ENCODE data around the gene ATP5ME. TPM values are rescaled to one million over a fixed set of nuclear protein-coding genes. Genes with fewer than 3 reads are reported as not detected.
A peak's percentile ranks its signal among the peaks of the same experiment; 100 is the strongest.

Gene ATP5ME
- total RNA-seq, 1 donor from 2014 or later, result 230 TPM

DNA sequence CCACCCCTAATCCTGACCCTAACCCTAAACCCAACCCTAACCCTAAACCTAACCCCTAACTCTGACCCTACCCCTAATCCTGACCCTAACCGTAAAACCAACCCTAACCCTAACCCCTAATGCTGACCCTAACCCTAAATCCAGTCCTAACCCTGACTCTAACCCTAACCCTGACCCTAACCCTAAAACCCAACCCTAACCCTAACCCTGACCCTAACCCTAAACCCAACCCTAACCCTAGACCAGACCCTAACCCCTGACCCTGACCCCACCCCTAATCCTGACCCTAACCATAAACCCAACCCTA lies 30.8 kb upstream of the ATP5ME start:
- peaks cover 5% of the 10 kb centered on the region for H3K9me3 Mint-ChIP-seq (ENCODE audit: unreplicated experiment)
- peaks cover 6% of the 10 kb centered on the region for H3K27me3 Mint-ChIP-seq (ENCODE audit: unreplicated experiment)
- no peak for DNase-seq
- H3K36me3 Mint-ChIP-seq (ENCODE audit: unreplicated experiment), result peaks cover 4% of the 10 kb centered on the region
- peaks cover 8% of the 10 kb centered on the region for H3K4me1 Mint-ChIP-seq (ENCODE audit: low read depth, unreplicated experiment)
- H3K27ac Mint-ChIP-seq (ENCODE audit: unreplicated experiment), result no peak overlapping the region
- H3K4me3 Mint-ChIP-seq (ENCODE audit: unreplicated experiment), result peak overlapping the region; percentile 15
- TF ChIP-seq, protein P1, sequence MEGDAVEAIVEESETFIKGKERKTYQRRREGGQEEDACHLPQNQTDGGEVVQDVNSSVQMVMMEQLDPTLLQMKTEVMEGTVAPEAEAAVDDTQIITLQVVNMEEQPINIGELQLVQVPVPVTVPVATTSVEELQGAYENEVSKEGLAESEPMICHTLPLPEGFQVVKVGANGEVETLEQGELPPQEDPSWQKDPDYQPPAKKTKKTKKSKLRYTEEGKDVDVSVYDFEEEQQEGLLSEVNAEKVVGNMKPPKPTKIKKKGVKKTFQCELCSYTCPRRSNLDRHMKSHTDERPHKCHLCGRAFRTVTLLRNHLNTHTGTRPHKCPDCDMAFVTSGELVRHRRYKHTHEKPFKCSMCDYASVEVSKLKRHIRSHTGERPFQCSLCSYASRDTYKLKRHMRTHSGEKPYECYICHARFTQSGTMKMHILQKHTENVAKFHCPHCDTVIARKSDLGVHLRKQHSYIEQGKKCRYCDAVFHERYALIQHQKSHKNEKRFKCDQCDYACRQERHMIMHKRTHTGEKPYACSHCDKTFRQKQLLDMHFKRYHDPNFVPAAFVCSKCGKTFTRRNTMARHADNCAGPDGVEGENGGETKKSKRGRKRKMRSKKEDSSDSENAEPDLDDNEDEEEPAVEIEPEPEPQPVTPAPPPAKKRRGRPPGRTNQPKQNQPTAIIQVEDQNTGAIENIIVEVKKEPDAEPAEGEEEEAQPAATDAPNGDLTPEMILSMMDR (IDR thresholded peaks at IDR 0.05; ENCODE audit: partially characterized antibody, unreplicated experiment), result no peak

DNA sequence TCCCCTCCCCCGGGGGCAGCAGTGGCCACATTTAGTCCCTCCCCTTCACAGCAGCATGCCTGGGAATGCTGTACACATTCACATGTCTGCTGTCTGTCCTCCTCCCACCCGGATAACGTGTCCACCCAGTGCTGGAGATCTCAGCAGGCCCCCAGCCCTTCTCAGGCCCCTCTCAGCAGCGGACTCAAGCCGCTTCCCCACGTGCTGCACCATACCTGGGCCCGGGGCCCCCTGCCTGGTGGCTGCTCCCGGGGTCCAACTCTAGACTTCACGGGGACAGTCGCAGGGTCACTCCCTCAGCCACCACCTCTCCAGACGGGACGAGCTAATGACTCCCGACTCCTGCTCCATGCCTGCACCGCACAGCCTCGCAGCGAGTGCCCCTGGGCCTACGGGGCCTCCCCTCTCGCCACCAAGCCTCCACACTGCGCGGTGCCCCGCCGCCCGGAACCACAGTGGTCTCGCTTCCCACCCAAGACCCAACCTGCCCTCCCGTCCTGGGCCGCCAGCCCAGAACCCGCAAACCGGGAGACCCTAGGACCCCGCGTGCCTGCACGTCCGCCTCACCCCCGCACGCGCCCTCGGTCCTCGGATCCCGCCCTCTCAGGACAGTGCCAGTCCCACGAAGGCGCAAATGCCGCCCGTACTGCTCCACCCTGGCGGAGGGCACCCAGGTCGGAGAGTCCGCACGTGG lies 30.3 kb upstream of the ATP5ME start:
- no peak overlapping the region for H3K27ac Mint-ChIP-seq (ENCODE audit: unreplicated experiment)
- H3K9me3 Mint-ChIP-seq (ENCODE audit: unreplicated experiment), result peaks cover 4% of the 10 kb centered on the region
- peaks cover 4% of the 10 kb centered on the region for H3K36me3 Mint-ChIP-seq (ENCODE audit: unreplicated experiment)
- peaks cover 6% of the 10 kb centered on the region for H3K4me1 Mint-ChIP-seq (ENCODE audit: low read depth, unreplicated experiment)
- peaks cover 6% of the 10 kb centered on the region for H3K27me3 Mint-ChIP-seq (ENCODE audit: unreplicated experiment)
- no peak overlapping the region for H3K4me3 Mint-ChIP-seq (ENCODE audit: unreplicated experiment)
- TF ChIP-seq, protein P1 (IDR thresholded peaks at IDR 0.05; ENCODE audit: partially characterized antibody, unreplicated experiment), result no peak
- DNase-seq, result no peak

DNA sequence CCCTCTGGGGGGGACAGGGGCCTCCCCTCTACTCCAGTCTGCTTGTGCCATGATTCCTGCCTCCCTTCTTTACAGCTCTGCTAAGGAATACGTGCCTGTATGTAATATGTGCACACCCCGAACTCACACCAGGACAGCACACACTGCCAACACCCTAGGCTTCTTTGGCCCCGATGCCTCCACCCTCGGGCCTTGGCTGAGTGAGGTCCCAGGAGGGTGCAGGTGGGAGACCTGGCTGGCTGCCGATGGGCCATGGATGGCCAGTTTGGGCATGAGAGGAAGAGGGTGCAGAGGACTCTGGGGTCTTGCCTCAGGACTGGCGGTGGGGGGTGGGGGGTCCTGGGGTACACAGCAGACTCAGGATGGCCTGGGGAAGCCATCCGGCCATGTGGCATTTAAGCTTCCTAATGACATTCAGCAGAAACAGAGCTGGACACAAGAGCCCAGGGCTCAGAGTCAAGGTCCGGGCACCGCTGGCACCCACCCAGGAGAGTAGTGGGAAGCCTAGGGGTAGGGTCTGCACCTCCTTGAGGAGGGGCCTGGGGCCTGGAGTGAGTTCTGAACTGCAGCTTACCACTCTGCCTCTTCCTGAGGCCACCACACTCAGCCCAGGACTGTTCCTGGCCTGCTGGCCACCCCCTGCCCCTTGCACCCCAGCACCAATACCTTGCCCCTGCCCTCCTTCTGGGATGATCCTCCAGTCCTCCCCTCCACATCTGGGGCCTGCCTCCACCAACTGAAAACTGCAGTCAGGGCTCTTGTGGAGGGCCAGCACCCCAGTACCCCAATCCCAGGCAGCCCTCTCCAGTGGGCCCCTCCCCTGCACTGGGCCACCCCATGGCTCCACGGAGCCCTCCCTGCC lies 29.5 kb upstream of the ATP5ME start:
- Mint-ChIP-seq H3K27me3 (ENCODE audit: unreplicated experiment) (peaks cover 6% of the 10 kb centered on the region), H3K9me3 (ENCODE audit: unreplicated experiment) (peaks cover 5% of the 10 kb centered on the region), H3K4me3 (ENCODE audit: unreplicated experiment) (no peak overlapping the region), H3K27ac (ENCODE audit: unreplicated experiment) (no peak overlapping the region), H3K36me3 (ENCODE audit: unreplicated experiment) (peaks cover 4% of the 10 kb centered on the region), H3K4me1 (ENCODE audit: low read depth, unreplicated experiment) (peaks cover 1% of the 10 kb centered on the region)
- no peak for DNase-seq
- TF ChIP-seq, protein P1 (IDR thresholded peaks at IDR 0.05; ENCODE audit: partially characterized antibody, unreplicated experiment), result no peak

DNA sequence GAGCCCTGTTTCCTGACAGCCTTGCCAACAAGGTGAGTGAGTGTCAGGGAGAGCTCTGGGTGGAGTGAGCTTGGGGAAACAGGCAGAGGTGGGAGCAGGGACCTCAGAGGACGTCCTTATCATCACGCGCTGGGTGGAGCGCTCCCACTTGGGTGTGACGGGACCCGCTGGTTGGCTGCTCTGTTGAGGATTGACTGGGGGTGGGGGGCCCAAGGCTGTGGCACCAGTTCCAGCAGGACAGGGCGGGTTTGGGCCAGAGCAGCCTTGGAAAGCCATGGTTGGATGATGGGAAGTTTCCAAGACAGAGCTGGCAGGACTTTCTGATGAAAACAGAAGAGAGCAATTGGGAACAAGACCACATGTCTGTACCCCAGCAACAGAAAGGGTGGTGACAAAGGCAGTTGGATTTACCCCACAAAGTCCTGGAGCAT lies 28.6 kb upstream of the ATP5ME start:
- Mint-ChIP-seq H3K4me3 (ENCODE audit: unreplicated experiment) (no peak overlapping the region), H3K27ac (ENCODE audit: unreplicated experiment) (no peak overlapping the region), H3K9me3 (ENCODE audit: unreplicated experiment) (peaks cover 5% of the 10 kb centered on the region), H3K27me3 (ENCODE audit: unreplicated experiment) (peaks cover 6% of the 10 kb centered on the region), H3K4me1 (ENCODE audit: low read depth, unreplicated experiment) (no peaks in the 10 kb centered on the region), H3K36me3 (ENCODE audit: unreplicated experiment) (peaks cover 4% of the 10 kb centered on the region)
- DNase-seq, result no peak
- TF ChIP-seq, protein P1 (IDR thresholded peaks at IDR 0.05; ENCODE audit: partially characterized antibody, unreplicated experiment), result no peak

Measured in glutamatergic neuron (in vitro differentiated cells).